ENCODE measurements around the gene TOX4.
"Not testable (repeated sequence)": the region's sequence is repeated elsewhere in the genome, so short reads cannot be mapped to it uniquely, and the experiment has no call there.

The TOX4 gene
- total RNA-seq, result 73.9 to 97.1 reads per million in 2 donors

GRCh38 chr14:21476925-21477681, at the start of gene TOX4, which contains the start of gene RAB2B:
Gene TOX4, plus strand, starts transcription at chr14:21477195. Its CDS starts 84 bp downstream, at chr14:21477279.
Gene RAB2B, minus strand, starts transcription at chr14:21476959. Its CDS starts 87 bp downstream, at chr14:21476872.
- peak; percentile 76 to 99 (median 93) for DNase-seq

GRCh38 chr14:21428930-21429329, 48.1 kb upstream of the TOX4 start:
- no peak for DNase-seq

DNA sequence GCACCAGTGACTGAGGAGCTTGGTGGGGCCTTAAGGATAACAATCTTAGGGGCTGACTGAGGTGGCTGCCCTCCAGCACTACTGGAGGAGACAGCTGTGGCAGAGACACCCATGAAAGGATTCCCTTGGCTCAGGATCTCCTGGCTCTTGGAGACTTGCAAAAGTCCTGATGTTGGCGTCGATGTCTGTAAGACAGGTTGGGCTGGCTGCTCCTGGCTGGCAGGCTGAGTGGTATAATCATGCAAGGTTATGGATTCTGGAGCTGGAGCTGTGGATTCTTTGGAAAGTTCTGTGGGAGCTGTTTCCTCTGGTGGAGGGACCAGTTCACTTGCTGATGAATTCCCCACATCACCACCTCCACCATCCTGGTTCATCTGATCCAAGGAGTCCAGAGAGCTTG, 45.9 kb upstream of the TOX4 start:
- no peak for DNase-seq

GRCh38 chr14:21436567-21437062, 40.4 kb upstream of the TOX4 start:
- no peak for DNase-seq

DNA sequence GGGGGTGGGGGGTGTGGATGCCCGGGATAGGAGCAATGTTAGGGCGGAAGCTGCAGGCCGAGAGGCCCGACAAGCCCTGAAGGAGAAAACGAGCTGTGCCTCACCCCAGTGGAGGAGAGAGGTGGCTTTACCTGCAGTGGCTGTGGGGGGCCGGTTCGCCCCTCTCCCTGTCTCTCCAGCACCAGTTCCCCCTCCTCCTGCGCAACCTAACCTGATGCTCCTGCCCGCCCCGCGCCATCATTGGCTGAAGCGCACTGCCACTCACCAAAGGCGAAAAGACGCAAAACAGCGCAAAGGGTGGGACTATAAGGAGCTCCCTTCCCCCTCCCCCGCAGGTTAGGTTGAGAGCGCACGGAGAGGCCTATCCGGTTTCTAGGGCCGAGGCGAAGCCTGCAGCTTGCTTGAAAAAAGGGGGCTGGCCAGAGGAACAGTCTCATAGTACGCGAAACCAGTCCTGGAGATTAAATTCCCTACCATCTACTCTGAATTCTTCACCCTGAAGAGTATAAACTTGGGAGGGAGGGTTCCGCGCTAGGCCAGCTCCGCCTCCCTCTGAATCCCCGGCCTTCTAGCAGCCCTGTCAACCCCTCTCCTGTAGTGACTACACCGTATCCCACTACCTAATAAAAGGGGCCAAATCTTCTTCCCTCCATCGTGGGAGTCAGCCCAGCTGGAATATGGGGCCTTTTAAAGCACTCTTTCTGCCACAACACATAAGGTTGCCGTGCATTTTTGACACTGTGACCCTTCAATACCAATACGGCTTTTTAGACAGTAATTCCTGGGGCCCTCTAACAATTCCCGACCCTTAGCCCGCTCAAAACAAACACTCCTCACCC, 39.7 kb upstream of the TOX4 start:
- DNase-seq, result peak; percentile 92 to 99 (median 97)

DNA sequence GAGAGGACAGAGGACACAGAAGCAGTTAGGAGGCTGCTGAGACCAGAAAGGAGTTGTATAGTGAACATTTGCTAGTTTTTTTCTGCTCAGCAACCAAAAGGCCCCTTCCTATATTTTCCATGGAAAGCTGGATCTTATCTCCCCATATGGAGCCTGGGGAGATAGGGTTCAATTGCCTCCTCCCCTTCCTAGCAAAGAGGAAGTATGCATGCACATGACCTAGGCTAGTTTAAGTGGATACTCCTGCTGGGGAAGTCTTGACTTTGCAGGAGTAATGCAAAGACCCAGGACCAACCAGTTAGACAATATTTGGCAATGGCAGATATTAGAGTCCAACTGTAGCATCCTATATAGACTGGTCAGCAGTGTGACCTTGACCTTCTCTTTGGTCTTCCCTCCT, 36.1 kb upstream of the TOX4 start:
- DNase-seq, result no peak

- DNase-seq, result not testable (repeated sequence)
Observed at GRCh38 chr14:21442657-21443056, 34.3 kb upstream of the TOX4 start.

DNA sequence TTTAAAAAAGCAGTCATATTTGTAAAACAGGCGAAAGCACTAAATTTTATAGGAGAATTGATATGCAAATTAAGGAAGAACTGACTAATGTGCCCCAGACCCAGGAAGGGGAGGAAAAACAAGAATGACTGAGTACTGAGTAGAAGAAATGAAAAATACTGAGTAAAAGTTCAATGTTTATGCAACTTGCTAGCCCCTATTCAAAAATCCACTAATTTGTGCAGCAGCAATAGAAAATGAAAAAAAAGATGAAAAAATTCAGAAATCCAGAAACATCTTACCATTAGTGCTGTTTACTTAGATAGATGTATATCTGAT, 27.1 kb upstream of the TOX4 start:
- no peak for DNase-seq

- peak in 1 of 5 experiments; percentile 68 for DNase-seq
Observed at GRCh38 chr14:21454843-21455544, 22.0 kb upstream of the TOX4 start.

- DNase-seq, result no peak
Observed at GRCh38 chr14:21455592-21455911, 21.4 kb upstream of the TOX4 start.

GRCh38 chr14:21455912-21456667, 20.9 kb upstream of the TOX4 start, which contains the start of gene CHD8:
Gene CHD8, minus strand, starts transcription at chr14:21456123. Its CDS starts 24,480 bp downstream, at chr14:21431643.
- DNase-seq, result peak; percentile 98 to 100 (median 100)

DNA sequence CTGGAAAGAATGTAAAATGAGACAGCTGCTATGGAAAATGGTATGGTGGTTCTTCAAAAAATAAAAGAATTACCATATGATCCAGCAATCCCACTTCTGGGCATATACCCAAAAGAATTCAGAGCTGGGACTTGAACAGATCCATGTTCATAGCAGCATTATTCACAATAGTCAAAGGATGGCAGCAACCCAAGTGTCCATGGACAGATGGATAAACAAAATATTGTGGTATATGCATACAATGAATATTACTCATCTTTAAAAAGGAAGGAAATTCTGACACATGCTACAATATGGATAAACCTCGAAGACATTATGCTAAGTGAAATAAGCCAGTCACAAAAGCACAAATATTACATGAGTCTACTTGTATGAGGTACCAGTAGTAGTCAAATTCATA, 9.4 kb upstream of the TOX4 start:
- DNase-seq, result no peak

DNA sequence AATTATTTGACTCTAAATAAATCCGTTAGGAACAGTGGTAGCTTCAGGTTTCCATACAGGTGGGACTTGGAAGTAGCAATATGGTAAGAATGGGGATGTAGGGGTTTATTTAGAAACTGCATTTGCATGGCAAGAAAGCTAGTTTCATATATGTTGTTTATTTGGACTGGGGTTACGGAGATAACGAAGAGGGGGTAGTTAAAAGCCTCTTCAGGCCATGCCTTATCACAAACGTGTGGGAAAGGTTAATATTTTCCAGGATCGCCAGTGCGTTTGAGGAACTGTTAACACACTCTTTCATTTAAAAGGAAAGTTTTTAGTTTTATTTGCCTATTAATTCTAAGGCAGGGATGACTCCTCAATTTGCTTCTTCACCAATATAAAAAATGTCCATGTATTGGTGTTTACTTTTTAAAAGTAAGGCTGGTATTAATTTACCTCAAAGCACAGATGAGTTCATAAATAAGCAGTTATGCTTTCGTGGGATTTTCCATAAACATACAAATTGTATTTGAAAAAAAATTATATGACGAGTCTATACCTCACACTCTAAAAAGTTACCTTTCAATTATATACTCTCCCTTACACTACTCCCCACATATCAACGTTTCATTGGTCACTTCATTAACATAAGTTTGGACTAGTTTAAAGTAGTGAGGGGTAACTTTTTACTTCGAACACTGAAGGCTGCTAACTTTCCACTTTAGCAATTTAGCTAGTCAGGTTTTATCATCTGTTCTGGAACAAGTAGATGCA, 1.1 kb upstream of the TOX4 start:
- no peak for DNase-seq

GRCh38 chr14:21476523-21476924, 471 bp upstream of the TOX4 start:
- DNase-seq, result peak in 3 of 5 experiments; percentile 73 to 85 (median 81)

GRCh38 chr14:21486640-21487087, 9.7 kb downstream of the TOX4 start:
- DNase-seq, result no peak

DNA sequence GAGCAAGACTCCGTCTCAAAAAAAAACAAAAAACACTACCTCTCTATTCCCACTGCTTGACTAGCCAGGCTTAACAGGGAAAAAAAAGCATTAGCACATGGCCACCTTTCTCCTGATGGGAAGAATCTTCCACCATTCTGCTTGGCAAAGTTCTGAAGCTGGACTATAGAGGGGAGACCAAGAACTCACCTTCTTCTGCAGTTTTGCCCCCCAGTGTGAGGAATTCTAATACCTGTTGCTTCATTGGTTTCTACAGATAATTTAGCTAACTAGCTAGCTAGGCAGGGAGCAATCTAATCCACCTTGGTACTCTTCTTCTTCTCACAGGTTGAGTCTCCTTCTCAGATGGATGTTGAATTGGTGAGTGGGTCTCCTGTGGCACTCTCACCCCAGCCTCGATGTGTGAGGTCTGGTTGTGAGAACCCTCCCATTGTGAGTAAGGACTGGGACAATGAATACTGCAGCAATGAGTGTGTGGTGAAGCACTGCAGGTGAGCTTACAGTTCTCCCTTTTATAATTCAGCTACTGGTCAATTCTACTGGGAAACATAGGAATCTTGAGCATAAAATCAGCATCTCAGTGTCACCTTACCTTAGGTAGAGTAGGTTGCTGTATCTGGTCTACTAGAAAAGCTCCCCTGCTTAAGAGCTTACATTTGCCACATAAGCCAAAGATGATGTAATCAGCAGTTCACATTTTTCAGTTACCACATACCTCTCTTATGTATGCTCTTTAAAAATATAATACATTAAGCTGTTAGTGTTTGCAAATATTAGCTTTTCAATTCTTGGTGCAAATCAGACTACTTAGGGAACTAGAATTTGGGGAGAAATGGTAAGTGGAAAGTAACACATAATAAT, 18.1 kb downstream of the TOX4 start:
- DNase-seq, result no peak

DNA sequence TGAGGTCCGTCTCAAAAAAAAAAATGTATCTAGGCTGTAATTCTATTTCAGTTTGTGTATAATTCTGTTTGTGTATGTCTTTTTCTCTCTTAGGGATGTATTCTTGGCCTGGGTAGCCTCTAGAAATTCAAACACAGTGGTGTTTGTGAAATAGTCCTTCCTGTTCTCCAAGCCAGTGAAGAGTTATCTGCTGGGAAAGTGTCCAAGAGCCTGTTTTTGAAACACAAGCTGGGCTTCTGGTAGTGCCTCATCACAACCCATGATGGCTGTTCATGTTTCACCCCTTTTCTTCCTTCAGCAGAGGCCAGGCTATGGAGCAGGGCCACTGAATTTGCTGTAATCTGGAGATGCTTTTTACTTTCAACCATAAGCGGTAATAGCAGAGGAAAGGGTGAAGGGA, 19.5 kb downstream of the TOX4 start:
- no peak for DNase-seq

DNA sequence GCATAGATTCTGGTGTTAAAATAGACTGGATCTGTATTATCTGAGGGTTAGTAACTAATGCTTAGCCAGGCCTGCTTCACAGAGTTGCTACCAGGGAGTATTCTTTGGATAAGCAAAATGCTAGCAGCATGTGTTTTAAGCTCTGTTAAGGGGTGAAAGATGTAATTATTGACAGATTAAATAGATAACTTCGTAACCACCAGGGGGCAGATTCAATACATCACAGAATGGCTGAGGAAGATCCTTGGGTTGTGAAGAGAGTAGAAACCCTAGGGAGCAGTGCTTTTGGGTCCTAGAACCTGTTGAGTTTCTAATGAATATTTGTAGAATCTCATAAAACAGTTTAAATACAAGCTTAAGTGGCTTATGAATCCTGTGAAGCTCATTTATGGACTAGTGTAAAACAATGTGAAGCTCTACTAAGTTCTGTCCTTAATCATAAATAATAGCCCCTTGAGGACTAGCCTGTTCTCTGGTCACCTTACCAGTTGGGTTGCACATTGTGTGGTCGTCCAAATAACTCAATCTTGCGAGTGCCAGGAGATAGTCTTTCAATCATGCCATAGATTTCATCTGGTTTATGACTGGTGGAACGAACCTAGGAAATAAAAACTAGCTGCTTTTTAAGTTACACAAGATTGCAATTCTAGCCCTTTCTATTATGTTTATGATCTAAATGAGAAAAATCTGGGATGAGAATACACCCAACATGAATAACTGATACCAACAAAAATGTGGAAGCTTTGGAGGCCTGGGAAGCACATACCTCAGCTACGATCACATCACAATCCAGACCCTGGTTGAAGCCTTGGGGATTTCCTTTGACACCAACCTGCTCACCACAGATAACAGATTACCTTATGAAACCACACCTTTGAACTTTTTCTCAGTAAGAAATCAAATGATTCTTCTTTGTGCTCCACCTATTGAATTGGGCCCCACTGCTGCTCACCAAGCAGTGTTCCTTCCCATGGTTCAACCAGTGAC, 21.8 kb downstream of the TOX4 start:
- DNase-seq, result peak in 3 of 5 experiments; percentile 12 to 69 (median 18)

- no peak for DNase-seq
Observed at GRCh38 chr14:21501568-21501967, 24.6 kb downstream of the TOX4 start.
